ENCODE data around the gene KCTD21.

KCTD21 gene

DNA sequence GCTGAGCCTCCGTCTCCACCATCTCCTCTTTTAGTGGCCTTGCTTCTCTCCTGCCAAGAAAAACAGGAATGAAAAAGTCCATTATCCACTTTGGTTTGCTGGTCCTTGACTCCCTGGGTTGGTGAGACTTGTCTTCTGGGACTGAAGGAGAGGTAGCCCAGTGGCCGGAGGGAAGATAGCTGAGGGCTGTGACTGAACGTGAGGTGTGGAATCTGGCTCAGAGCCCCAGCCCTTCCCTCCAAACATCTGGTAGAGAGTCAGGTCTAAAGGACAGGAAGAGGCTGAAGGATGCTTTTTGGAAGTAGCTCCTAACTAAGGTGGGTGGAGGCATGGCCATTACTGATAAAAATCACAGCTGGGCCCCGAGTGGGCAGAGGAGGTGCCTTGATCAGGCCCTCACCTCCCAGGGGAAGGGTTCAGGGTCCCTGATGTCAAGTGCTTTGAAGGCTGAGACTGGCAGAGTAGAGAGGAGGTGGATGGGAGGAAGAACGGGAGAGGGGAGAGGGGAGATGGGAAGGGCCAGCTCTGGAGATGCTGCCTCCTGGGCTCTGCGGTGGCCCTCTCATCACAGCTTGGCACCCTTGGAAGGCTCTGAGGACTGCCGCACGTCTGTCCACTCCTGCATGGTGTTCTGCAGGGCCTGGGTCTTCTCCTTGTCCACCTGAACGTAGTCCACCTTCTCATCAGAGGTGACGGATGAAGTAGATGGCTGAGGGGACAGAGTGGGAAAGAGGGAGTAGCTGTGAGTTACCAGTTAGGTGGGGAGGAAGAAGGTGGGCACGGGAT is 30.5 kb upstream of the KCTD21 start:
- no peak for DNase-seq

DNA sequence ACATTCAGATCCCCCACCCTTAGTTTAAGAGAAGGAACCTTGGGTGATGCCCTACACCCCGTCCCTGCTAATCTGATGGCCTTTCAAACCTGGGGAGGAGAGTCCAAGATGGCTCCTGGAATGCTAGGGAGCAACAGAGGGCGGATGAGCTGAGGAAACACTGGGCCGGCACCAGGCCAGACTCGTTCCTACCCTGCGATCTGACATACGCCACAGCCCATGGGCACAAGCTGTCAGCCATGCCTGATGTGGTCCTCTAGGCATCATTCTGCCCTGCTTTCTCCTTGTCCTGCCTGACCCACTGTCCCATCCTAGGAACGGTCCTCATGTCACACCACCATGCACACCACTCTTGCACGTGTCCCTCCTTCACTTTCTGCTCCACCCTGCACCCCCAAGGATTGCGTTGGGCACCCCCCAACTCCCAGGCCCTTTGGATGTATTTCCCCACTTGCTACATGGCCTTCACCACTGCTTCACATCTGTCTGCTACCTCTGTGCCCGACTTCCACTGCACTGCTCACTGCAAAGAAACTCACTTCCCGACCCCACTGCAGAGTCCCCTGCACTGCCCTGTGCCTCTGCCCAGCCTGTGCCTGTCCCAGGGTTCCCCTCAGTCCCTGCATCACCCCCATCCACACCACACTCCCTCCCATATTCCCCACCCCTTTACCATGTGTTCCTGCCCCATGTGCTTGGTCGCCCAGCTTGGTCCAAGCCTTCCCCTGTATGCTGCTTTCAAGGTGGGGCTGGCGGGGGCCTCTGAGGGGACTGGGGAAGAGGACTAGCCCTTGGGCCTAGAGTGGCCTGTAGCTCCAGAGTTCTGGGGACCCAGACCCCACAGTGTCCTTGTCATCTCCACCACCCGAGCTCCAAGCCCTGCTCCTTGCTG is 29.5 kb upstream of the KCTD21 start:
- DNase-seq = no peak

DNA sequence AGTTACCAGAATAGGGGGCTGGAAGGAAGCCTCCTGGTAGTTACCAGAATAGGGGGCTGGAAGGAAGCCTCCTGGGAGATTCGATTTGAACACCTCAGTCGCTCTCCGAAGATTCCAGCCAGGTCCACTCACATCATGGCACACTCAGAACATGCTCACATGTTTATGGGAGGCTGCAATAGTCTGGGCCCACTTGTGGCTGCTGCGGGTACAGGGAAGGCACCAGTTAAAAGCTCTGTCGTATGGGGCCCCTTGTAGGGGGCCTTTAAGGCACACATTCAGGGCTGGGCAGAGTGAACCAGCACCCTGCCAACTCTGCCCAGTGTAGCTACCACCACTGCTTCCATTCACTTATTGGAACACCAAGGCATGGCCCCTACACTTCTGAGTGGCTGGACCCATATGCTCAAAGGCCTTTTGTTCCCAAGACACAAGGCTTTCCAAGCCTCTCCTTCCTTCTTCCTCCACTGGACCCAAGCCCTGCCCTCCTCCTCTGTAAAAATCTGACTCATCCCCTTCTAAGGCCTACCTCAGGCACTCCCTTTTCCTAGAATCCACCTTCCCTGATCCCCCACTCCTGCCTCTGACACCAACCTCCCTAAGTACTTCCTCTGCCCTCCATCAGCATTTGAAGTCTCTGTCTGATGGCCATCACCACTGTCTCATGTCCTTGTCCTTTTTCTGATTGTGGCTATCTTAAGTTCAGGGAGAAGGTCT is 28.3 kb upstream of the KCTD21 start:
- DNase-seq = no peak

DNA sequence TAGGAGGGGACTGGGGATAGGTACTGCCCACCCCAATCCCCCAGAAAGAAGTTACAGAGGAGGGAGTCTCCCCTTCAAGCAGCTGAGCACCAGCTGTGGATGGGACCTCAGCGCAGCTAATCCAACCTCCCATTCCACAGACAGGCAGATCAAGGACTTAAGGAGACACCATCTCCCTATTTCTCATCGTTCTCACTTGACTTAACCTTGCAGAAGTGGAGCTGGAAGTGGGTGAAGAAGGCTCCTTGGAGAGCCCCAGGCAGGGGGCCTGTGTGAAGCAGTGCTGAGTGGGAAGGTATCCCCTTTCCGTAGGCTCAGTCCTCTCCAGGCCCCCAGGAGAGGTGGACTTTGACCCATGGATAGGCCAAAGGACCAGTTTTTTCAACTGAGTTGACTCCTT is 27.6 kb upstream of the KCTD21 start:
- no peak for DNase-seq

DNA sequence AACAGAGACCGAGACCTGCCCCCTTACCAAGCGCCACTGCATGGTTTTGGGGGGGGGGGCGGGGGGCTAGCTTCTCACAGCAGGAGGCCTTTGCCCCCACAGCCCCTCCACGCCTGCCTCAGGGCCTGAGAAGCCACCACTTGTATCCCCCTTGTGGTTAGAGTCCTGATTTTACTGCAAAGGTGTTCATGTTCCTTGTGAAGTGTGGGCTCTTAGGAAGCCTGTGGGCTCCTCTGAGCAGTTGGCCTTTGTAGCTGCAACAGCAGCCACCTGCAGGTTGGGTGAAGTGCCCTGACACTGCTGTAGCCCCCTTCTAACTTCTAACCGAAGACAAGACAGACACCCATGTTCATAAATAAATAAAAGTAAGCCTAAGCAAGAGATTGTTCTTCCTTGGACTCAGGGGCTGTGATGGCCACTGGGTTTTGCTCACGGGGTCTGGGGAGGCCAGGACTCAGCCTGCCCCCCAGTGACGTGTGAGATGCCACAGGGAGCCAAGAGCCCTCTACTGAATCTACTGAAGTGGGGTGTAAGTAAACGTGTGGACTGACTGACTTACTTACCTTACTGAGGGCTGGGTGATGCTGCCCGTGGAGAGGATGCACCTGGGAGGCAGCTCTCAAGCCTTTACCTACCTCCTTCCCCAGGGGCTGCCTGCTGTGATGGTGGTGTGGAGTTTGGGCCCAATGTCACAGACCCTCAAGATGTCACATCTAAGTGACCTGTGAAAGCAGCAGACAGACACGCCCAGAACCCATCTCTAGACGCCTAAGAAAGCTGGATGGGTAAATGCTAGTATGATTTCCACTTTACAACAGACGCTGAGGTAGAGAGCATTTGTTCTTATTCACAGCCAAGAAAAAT is 26.1 kb upstream of the KCTD21 start:
- DNase-seq = no peak

DNA sequence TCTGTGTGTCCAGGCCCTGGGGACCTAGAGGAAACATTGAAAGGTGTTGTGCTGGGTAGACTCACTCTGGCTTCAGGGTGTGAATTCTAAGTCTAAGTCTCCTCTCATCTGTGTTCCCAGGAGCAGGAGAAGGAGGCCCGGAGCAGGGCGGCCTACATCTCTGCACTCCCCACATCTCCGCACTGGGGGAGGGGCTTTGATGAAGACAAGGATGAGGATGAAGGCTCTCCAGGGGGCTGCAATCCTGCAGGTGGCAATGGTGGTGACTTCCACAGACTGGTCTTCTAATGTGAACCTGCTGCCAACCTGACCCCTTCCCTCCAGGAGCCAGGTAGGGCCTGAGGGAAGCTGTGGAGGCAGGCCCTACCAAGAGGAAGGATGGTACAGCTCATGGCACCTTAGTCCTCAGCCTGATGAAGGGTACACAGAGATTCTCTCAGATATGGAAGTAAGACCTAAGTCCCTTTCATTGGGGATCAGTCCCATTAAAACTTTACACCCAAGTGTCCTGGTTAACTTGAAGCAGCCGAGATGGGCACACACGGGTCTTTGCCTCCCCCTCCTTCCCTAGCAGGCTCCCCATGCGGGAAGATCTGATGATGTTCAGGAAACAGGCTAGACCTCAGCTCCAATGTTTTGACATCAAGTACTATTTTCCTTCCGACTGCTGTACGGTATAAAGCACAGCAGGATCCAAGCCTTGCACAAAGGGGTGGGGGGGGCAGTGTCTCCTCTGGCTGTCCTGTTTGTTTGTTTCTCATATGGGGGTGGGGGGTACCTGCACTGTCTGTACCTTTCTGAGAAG is 25.3 kb upstream of the KCTD21 start:
- DNase-seq = no peak

DNA sequence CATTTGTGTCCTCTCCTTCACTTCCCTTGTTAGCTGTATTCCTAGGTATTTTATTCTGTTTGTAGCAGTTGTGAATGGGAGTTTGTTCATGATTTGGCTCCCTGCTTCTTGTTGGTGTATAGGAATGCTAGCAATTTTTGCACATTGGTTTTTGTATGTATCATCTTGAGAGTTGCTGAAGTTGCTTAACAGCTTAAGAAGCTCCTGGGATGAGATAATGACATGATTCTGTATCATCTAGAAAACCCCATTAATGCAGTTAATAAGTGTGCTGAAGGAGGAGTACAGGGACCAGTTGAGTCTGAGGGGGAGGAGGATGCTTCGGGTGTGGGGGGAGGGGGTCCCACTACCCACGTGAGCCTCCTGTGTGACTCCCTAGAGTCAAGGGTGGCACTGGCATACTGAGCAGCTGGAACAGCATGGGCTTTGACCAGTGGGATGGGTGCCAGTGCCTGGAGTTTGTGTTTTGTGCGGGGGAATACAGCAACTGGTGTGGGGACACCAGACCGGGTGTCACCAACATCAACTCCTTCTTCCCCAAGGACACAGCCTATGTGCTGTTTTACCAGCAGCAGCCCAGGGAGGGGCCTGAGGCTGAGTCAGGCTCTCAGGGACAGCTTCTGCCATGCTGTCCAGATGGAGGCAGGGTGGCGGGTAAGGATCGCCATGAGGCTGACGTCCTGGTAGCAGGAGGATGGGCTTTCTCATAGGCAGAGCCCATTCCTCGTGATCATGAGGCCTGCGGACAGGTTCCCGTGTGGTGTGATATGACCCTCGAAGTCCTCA is 24.4 kb upstream of the KCTD21 start:
- DNase-seq = no peak

DNA sequence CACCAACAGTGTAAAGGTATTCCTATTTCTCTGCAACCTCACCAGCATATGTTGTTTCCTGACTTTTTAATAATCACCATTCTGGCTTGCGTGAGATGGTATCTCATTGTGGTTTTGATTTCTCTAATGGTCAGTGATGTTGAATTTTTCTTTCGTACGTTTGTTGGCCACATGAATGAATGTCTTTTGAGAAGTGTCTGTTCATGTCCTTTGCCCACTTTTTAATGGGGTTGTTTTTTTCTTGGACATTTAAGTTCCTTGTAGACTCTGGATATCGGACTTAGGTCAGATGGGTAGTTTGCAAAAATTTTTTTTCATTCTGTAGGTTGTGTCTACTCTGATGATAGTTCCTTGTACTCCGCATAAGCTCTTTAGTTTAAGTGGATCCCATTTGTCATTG is 23.1 kb upstream of the KCTD21 start:
- no peak for DNase-seq

DNA sequence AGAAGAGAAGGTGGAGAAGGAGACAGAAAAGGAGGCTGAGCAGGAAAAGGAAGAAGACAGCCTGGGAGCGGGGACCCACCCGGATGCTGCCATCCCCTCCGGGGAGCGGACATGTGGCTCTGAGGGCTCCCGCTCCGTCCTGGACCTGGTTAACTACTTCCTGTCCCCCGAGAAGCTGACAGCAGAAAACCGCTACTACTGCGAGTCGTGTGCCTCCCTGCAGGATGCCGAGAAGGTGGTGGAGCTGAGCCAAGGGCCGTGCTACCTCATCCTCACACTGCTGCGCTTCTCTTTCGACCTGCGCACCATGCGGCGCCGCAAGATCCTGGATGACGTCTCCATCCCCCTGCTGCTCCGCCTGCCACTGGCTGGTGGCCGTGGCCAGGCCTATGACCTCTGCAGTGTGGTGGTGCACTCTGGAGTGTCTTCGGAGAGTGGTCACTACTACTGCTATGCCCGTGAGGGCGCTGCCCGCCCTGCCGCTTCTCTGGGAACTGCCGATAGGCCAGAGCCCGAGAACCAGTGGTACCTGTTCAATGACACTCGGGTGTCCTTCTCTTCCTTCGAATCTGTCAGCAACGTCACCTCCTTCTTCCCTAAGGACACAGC is 21.7 kb upstream of the KCTD21 start:
- DNase-seq = no peak

DNA sequence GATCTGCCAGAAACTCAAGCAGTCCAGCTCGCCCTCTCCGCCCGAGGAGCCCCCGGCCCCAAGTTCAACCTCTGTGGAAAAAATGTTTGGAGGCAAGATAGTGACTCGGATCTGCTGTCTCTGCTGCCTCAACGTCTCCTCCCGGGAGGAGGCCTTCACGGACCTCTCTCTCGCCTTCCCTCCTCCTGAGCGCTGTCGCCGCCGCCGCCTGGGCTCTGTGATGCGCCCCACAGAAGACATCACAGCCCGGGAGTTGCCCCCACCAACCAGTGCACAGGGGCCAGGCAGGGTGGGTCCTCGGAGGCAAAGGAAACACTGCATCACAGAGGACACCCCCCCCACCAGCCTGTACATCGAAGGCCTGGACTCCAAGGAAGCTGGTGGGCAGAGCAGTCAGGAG is 21.1 kb upstream of the KCTD21 start:
- DNase-seq = no peak

DNA sequence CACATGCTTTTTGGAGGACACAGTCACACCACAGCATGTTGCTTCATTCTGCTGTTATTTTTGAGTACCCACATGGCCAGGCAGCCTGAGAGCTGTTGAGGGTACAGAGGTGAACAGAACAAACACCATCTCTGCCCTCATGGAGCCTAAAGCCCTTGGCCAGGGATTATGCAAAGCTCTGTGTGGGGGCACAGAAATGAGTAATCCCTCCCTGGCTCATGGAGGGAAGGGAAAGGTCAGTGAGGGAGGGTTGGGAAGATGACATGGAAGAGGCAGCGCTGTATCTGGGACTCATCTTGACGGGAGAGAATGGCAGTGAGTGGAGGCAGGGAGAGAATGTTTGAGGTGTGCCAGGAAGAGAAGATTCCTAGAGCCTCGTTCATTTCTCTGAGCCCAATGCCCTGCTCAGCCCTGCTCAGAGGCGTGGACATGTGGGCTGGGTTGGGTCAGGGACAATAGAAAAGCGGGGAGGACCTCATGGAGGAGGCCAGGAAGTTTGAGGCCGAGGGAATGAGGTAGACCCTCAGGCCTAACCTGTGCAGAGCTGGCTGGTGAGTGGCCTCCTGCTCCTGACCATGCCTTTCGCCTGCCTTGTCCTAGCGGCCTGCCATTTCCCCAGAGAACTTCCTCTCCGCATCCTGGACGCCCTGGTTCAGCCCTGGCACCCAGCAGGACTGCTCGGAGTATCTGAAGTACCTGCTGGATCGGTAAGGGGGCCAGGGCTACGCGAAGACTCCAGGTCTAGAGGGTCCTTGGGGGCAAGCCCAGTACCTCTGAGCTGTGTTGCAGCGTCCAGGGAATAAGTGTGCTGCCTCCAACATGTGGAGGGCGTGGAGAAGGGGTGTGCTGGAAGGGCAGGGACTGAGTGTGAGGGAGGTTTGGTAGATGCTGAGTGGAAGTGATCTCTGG is 20.1 kb upstream of the KCTD21 start:
- DNase-seq = no peak

DNA sequence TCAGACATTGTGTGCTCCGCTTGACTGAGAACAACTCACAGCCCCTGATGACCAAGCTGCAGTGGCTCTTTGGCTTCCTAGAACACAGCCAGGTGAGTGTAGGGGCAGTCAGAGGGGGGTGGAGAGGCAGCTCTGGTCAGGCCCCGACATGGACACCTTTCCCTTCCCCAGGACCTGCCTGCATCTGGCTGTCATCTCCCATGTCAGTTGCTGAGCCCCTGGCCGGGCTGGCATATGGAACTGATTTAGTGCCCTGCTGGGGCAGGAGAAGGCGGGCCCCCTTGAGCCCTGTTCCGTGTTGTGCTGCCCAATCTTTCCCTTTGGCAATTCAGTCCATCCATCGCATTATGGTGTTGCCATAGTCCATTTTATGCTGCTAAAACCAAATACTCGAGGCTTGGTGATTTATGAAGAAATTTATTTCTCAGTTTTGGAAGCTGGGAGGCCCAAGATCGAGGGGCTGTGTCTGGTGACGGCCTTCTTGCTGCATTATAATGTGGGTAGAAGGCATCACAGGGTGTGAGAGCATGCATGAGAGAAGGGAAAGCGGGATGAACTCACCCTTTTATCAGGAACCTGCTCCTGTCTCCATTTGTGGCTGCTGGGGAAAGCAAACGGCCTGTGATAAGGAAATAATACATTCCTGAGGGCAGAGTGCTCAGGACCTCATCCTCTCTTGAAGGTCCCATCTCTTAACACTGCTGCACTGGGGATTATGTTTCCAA is 19.3 kb upstream of the KCTD21 start:
- DNase-seq = no peak

DNA sequence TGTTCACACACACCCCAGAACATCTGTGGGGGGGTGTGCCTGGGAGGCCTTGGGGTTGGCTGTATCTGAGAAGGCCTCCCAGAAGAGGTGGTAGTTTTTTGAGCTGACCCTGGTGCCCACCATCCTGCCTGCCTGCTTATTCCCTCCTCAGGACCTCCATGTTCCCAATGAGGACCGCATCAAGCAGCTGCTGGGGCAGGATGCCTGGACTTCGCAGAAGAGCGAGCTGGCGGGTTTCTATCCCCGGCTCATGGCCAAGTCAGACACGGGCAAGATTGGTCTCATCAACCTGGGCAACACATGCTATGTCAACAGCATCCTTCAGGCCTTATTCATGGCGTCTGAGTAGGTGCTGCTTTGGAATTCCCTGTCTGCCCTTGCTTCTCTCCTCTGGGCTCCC is 17.3 kb upstream of the KCTD21 start:
- DNase-seq = no peak

DNA sequence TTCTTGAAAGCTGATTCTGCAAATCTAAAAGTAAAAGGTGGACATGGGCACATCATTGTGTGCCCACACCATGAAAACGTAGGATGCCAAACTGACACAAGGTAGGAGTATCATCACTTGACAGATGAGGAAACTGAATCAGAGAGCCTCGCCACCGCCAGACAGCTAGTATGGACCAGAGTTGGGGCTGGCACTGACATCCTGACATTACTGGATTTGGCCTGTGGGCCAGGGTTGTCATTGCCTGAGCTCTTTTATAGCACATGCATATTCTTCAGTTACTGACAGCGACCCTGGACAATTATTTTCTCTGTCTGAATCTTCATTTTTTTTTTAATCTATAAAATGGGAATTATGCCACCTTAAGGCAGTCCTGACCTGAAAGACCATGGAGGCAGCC is 16.8 kb upstream of the KCTD21 start:
- DNase-seq = no peak

DNA sequence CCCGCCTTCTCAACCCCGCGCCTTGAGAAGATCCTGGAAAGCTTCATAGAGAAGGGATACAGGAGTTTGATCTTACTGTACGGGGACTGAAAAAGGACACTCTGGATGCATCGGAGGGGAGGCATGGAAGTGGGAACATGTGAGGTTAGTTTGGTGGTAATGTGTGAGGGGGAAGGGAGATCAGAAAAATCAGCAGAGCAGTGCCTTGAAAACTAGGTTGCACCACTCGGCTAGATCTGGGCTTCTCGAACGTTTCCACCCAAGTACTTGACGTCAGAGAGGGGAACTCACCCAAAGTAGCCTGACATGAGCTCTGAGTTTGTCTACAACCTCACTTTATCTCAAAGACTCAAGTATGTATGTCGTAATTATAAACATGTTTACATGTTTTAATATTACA is 14.8 kb upstream of the KCTD21 start:
- peak; percentile 70 for DNase-seq

DNA sequence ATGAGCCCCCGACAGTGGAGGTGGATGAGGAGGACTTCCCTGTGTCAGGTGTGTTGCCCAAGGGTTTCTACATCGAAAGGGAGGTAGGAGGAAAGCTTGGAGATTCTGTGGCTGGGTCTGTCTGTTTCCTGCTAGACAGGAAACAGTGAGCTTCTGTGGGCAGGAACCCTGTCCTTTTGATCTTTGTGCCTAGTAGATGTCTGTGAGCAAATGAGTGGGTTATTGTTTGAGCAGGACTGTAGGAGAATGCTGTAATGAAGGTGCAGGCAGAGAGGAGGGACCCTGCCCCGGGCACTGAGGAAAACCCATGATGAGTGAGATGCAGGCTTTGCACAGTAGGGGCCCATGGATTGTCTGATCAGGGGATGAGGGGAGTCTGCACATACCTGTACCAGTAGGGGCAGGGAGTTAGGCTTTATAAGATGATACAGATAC is 14.3 kb upstream of the KCTD21 start:
- DNase-seq = peak; percentile 82

DNA sequence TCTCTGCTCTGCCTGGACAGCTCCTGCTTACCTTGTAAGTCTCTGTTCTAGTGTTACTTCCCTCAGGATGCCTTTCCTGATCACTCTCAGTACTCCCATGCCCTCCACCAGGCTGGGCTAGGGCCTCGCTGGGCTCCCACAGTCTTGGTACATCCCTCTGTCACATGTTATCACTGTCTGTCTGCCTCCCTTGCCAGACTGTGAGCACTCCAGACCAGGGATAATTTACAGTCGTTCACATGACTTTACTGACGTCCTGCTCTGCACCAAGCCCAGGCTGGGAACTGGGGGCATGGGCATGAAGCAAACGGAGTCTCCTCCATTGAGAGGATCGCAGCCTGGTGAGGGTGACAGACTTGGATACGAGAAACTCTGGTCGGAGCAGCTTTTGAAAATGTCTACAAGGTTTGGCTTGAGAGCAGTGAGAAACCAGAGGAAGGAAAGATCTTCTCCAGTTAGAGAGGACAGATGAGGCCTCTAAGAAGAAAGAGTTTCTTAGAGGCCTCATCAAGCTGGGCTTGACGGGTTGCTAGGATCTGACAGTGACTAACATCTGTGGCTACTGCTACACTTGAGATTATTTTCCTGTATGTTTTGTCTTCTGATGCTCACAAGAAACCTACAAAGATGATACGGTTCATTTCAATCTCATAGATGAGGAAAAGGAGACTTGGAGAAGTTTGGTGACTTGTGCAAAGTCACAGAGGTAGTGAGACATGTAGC is 12.8 kb upstream of the KCTD21 start:
- peak; percentile 31 for DNase-seq

DNA sequence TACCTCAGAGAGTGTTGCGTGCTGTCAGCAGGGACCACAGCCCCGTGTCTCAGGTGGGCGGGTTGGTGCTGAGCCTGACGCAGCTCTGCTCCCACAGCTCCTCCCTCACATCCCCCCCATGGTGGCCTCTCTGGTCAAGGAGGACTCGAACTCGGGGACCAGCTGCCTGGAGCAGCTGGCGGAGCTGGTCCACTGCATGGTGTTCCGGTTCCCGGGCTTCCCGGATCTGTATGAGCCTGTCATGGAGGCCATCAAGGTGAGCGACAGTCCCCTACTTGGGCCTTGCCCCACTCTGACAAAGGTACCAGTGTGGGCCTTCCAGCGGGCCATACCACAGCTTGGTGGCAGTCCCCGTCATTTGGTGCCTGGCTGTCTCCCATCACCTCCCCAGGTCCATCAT is 12.1 kb upstream of the KCTD21 start:
- DNase-seq = no peak

Data from CD4-positive, alpha-beta T cell treated with Interleukin-4 for 4 hours (primary cell).